Neural cell (in vitro differentiated cells): Measurements from ENCODE around the gene RNF213. TPM values are rescaled to one million over a fixed set of nuclear protein-coding genes. Genes with fewer than 3 reads are reported as not detected.

Experiments used
- H2AFZ ChIP-seq: fragments of 200-600, 300-800 bp; sonication (generic), shearing (Covaris generic); 2 replicates; pipeline ENCODE4 v1.6.0; 2014; ENCODE audit warnings: low read depth, mild to moderate bottlenecking, antibody characterized with exemption, low read length, moderate library complexity
- H3F3A ChIP-seq: fragments of 200-600 bp; shearing (Covaris generic); 2 replicates; pipeline ENCODE4 v1.6.1; 2016; ENCODE audit warnings: mild to moderate bottlenecking, moderate library complexity, mixed read lengths, antibody characterized with exemption, low read length; ENCODE audit not compliant: insufficient read depth, poor library complexity, severe bottlenecking
- H3K27ac ChIP-seq: fragments of 200-600, 300-800 bp; sonication (generic), shearing (Covaris generic); 2 replicates; pipeline ENCODE4 v1.5.1; 2014; ENCODE audit warnings: mild to moderate bottlenecking, low read length, moderate library complexity
- H3K27me3 ChIP-seq: fragments of 300-800, 200-600 bp; sonication (generic), shearing (Covaris generic); 2 replicates; pipeline ENCODE4 v1.6.0; 2014; ENCODE audit warnings: mild to moderate bottlenecking, low read depth, low read length, moderate library complexity; ENCODE audit not compliant: insufficient read depth
- H3K36me3 ChIP-seq: fragments of 300-800, 200-600 bp; sonication (generic), shearing (Covaris generic); 2 replicates; pipeline ENCODE4 v1.5.1; 2014; ENCODE audit warnings: mild to moderate bottlenecking, antibody characterized with exemption, low read length, moderate library complexity; ENCODE audit not compliant: insufficient read depth
- H3K4me2 ChIP-seq: fragments of 300-800, 200-600 bp; sonication (generic), shearing (Covaris generic); 2 replicates; pipeline ENCODE4 v1.6.0; 2014; ENCODE audit warnings: mild to moderate bottlenecking, low read length
- H3K4me3 ChIP-seq: fragments of 300-800, 200-600 bp; sonication (generic), shearing (Covaris generic); 2 replicates; pipeline ENCODE4 v1.5.1; 2014; ENCODE audit warnings: mild to moderate bottlenecking, low read length, moderate library complexity
- H3K79me2 ChIP-seq: fragments of 200-600 bp; shearing (Covaris generic); replicated peaks from 2 replicates; pipeline ENCODE4 v1.6.0; 2014; ENCODE audit warnings: mild to moderate bottlenecking, low read length, moderate library complexity; ENCODE audit not compliant: insufficient read depth
- H3K9ac ChIP-seq: fragments of 300-800, 200-600 bp; sonication (generic), shearing (Covaris generic); 2 replicates; pipeline ENCODE4 v1.6.1; 2016; ENCODE audit warnings: mild to moderate bottlenecking, low read length, mixed read lengths
- H3K9me2 ChIP-seq: fragments of 200-600 bp; shearing (Covaris generic); 2 replicates; pipeline ENCODE4 v1.6.1; 2016; ENCODE audit warnings: mild to moderate bottlenecking, low read length, mixed read lengths; ENCODE audit not compliant: insufficient read depth
- H3K9me3 ChIP-seq: fragments of 200-600, 300-800 bp; sonication (generic), shearing (Covaris generic); 2 replicates; pipeline ENCODE4 v1.6.1; 2016; ENCODE audit warnings: mild to moderate bottlenecking, mixed run types, low read length, moderate library complexity, mixed read lengths
- H4K20me1 ChIP-seq: fragments of 200-600 bp; shearing (Covaris generic); 2 replicates; pipeline ENCODE4 v1.6.1; 2016; ENCODE audit warnings: mild to moderate bottlenecking, mixed run types; ENCODE audit not compliant: insufficient read depth
- EP300 ChIP-seq: fragments of 450-650 bp; conservative IDR thresholded peaks from 2 replicates; pipeline ENCODE4 v1.6.1; 2014; ENCODE audit warnings: antibody characterized with exemption, mild to moderate bottlenecking, moderate library complexity; ENCODE audit not compliant: poor library complexity, severe bottlenecking
- EZH2 ChIP-seq: fragments of 200-600, 300-800 bp; shearing (Covaris generic), sonication (generic); IDR thresholded peaks from 2 replicates; pipeline ENCODE4 v1.6.1; 2014; ENCODE audit warnings: antibody characterized with exemption, low read length, borderline replicate concordance, mild to moderate bottlenecking; ENCODE audit not compliant: insufficient read depth, poor library complexity, severe bottlenecking
- MXI1 ChIP-seq: fragments of 450-650 bp; conservative IDR thresholded peaks from 2 replicates; pipeline ENCODE4 v1.6.1; 2014; ENCODE audit warnings: antibody characterized with exemption, mild to moderate bottlenecking; ENCODE audit not compliant: poor library complexity, severe bottlenecking
- POLR2AphosphoS5 ChIP-seq: IDR thresholded peaks from 2 replicates; pipeline ENCODE4 v1.6.1; 2012
- RAD21 ChIP-seq: fragments of 450-650 bp; conservative IDR thresholded peaks from 2 replicates; pipeline ENCODE4 v1.6.1; 2014; ENCODE audit warnings: antibody characterized with exemption, mild to moderate bottlenecking, moderate library complexity
- SMC3 ChIP-seq: fragments of 450-650 bp; conservative IDR thresholded peaks from 2 replicates; pipeline ENCODE4 v1.6.1; 2014; ENCODE audit warnings: antibody characterized with exemption, mild to moderate bottlenecking, moderate library complexity; ENCODE audit not compliant: poor library complexity
- TAF1 ChIP-seq: IDR thresholded peaks from 2 replicates; pipeline ENCODE4 v1.6.1; 2012; ENCODE audit warnings: low read depth
- polyA plus RNA-seq: library from polyadenylated mRNA; depleted of rRNA; stranded (reverse); fragments of >200 nt; gene quantifications from 2 replicates; pipeline ENCODE4 v1.2.3, GENCODE V29; 2014
- TF ChIP-seq, protein P1 (sequence below): fragments of 450-650 bp; IDR thresholded peaks from 2 replicates; pipeline ENCODE4 v1.5.1; 2014; ENCODE audit warnings: antibody characterized with exemption, mild to moderate bottlenecking, moderate library complexity; ENCODE audit not compliant: poor library complexity, severe bottlenecking
- TF ChIP-seq, protein P2 (sequence below): IDR thresholded peaks from 2 replicates; pipeline ENCODE4 v1.6.1; 2012; ENCODE audit warnings: borderline replicate concordance

The RNF213 gene
- polyA plus RNA-seq, 1 donor from 2014 or later = 1.5 TPM

DNA sequence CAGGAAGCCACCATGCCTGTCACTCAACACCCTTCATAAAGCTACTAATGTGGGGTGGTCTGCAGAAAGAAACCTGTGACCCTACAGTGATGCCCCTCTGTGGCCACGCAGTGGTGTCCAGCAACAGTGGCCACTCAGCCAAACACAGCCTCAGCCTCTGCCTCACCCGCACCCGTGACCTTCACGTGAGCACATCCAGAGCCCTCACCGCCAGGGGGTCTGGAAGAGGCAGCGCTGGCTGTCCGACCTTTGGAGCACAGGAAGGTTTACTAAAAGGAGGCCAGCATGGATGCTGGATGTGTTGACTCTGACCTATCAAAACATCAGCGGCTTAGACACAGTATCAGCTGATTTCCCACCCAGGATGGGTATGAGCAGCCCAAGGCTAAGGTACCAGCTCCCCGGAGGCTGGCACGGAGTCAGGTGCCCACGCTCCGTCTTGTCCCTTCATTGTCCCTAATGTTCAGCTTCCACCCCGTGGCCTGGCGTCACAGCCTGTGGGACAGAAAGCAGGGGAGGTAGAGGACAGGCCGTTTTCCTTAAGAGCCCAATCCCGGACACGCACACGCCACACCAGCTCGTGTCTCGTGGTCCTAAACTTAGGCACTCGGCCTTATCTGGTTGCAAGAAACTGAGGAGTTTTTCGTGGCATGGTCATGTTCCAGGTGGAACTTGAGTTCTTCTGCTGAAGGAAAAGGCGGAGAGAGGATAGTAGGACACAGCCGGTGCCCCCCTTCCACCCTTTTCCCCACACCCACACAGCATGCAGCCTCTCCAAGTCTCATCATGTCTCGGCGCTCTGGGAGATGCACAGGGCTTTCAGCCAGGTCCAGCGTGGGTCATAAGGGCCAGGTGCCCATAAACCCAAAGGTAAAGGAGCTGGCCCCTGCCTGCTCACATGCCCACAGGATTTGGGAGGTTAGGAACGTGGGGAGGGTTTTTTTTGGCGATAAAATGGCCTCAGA lies 104.6 kb downstream of the RNF213 start:
- no peak overlapping the region for H3K4me3 ChIP-seq
- no peaks in the 10 kb centered on the region for H3K79me2 ChIP-seq
- no peaks in the 10 kb centered on the region for H3K9me2 ChIP-seq
- no peak overlapping the region for H3K4me2 ChIP-seq
- TF ChIP-seq, protein P1, sequence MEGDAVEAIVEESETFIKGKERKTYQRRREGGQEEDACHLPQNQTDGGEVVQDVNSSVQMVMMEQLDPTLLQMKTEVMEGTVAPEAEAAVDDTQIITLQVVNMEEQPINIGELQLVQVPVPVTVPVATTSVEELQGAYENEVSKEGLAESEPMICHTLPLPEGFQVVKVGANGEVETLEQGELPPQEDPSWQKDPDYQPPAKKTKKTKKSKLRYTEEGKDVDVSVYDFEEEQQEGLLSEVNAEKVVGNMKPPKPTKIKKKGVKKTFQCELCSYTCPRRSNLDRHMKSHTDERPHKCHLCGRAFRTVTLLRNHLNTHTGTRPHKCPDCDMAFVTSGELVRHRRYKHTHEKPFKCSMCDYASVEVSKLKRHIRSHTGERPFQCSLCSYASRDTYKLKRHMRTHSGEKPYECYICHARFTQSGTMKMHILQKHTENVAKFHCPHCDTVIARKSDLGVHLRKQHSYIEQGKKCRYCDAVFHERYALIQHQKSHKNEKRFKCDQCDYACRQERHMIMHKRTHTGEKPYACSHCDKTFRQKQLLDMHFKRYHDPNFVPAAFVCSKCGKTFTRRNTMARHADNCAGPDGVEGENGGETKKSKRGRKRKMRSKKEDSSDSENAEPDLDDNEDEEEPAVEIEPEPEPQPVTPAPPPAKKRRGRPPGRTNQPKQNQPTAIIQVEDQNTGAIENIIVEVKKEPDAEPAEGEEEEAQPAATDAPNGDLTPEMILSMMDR = no peak
- TF ChIP-seq SMC3 = no peak
- TF ChIP-seq TAF1 = no peak
- no peak for TF ChIP-seq MXI1
- no peak for TF ChIP-seq EZH2
- no peak for TF ChIP-seq RAD21
- TF ChIP-seq EP300 = no peak
- TF ChIP-seq, protein P2, sequence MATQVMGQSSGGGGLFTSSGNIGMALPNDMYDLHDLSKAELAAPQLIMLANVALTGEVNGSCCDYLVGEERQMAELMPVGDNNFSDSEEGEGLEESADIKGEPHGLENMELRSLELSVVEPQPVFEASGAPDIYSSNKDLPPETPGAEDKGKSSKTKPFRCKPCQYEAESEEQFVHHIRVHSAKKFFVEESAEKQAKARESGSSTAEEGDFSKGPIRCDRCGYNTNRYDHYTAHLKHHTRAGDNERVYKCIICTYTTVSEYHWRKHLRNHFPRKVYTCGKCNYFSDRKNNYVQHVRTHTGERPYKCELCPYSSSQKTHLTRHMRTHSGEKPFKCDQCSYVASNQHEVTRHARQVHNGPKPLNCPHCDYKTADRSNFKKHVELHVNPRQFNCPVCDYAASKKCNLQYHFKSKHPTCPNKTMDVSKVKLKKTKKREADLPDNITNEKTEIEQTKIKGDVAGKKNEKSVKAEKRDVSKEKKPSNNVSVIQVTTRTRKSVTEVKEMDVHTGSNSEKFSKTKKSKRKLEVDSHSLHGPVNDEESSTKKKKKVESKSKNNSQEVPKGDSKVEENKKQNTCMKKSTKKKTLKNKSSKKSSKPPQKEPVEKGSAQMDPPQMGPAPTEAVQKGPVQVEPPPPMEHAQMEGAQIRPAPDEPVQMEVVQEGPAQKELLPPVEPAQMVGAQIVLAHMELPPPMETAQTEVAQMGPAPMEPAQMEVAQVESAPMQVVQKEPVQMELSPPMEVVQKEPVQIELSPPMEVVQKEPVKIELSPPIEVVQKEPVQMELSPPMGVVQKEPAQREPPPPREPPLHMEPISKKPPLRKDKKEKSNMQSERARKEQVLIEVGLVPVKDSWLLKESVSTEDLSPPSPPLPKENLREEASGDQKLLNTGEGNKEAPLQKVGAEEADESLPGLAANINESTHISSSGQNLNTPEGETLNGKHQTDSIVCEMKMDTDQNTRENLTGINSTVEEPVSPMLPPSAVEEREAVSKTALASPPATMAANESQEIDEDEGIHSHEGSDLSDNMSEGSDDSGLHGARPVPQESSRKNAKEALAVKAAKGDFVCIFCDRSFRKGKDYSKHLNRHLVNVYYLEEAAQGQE = no peak
- TF ChIP-seq POLR2AphosphoS5 = no peak
- no peaks in the 10 kb centered on the region for H3K36me3 ChIP-seq
- no peak overlapping the region for H2AFZ ChIP-seq
- H3K9ac ChIP-seq = no peak overlapping the region
- no peaks in the 10 kb centered on the region for H4K20me1 ChIP-seq
- H3F3A ChIP-seq = no peaks in the 10 kb centered on the region
- H3K27ac ChIP-seq = no peak overlapping the region
- no peaks in the 10 kb centered on the region for H3K9me3 ChIP-seq
- H3K27me3 ChIP-seq = no peaks in the 10 kb centered on the region

GRCh38 chr17:80365983-80366382 lies 105.3 kb downstream of the RNF213 start:
- no peaks in the 10 kb centered on the region for H3K9me3 ChIP-seq

More at GRCh38 chr17:80365983-80366382, 105.3 kb downstream of the RNF213 start:
- Histone ChIP-seq H3K79me2 (no peaks in the 10 kb centered on the region), H3K27ac (no peak overlapping the region), H2AFZ (no peak overlapping the region), H3K9ac (no peak overlapping the region), H3K4me2 (no peak overlapping the region), H3K27me3 (no peaks in the 10 kb centered on the region), H3F3A (no peaks in the 10 kb centered on the region), H3K36me3 (no peaks in the 10 kb centered on the region), H4K20me1 (no peaks in the 10 kb centered on the region), H3K4me3 (no peak overlapping the region), H3K9me2 (no peaks in the 10 kb centered on the region)
- TF ChIP-seq SMC3 (no peak), RAD21 (no peak), EP300 (no peak), EZH2 (no peak), MXI1 (no peak), POLR2AphosphoS5 (no peak), TAF1 (no peak)
- TF ChIP-seq, protein P1 = no peak
- TF ChIP-seq, protein P2 = no peak
